Activated T-cell treated with anti-CD3 and anti-CD28 coated beads, Interleukin-2, amount 50 U/mL, for 72 hours (primary cell): Measurements from ENCODE around the gene FUT3. TPM values are rescaled to one million over a fixed set of nuclear protein-coding genes. Genes with fewer than 3 reads are reported as not detected.
"Not testable (repeated sequence)": the region's sequence is repeated elsewhere in the genome, so short reads cannot be mapped to it uniquely, and the experiment has no call there.

ENCODE experiments used
- ATAC-seq, 2 donors: fragments of 150-1000 bp; cut with Tn5 transposase; replicated peaks in 1 of 2; 2 replicates each; pipeline ENCODE4 v1.10.0; 2021; ENCODE audit warnings: moderate library complexity in 2 of 2, mild to moderate bottlenecking in 1 of 2
- DNase-seq, 2 donors: peaks; one replicate each; pipeline ENCODE4 v3.0.0; 2021 to 2022; ENCODE audit warnings: mixed read lengths in 1 of 2
- H3K27ac Mint-ChIP-seq: one replicate; pipeline ENCODE4 v1.8.0; 2022; ENCODE audit warnings: mild to moderate bottlenecking, moderate library complexity, mixed read lengths
- H3K27me3 Mint-ChIP-seq: one replicate; pipeline ENCODE4 v1.8.0; 2022; ENCODE audit warnings: low read depth, mixed read lengths
- H3K36me3 Mint-ChIP-seq, 2 donors: one replicate each; pipeline ENCODE4 v1.8.0; 2022; ENCODE audit warnings: mixed read lengths in 2 of 2, mild to moderate bottlenecking in 1 of 2; ENCODE audit not compliant: insufficient read depth in 2 of 2
- H3K4me1 Mint-ChIP-seq: one replicate; pipeline ENCODE4 v1.8.0; 2022; ENCODE audit warnings: low read depth, mixed read lengths
- H3K4me3 Mint-ChIP-seq, 2 donors: one replicate each; pipeline ENCODE4 v1.8.0; 2022; ENCODE audit warnings: mild to moderate bottlenecking in 2 of 2, mixed read lengths in 2 of 2, moderate library complexity in 2 of 2
- H3K9me3 Mint-ChIP-seq, 2 donors: one replicate each; pipeline ENCODE4 v1.8.0; 2022; ENCODE audit warnings: mixed read lengths in 2 of 2
- total RNA-seq, 2 donors: library from RNA; stranded (reverse); gene quantifications; one replicate each; pipeline ENCODE4 v1.2.3, GENCODE V29; 2022

The FUT3 gene
- total RNA-seq, 2 donors from 2014 or later: 1.7 to 3.6 TPM

- ATAC-seq (peak; percentile 62 to 65), DNase-seq (peak; percentile 30 to 42)
- Mint-ChIP-seq H3K36me3 (peaks cover 0 to 3% of the 10 kb centered on the region in 2 donors), H3K27ac (no peak overlapping the region), H3K9me3 (no peaks in the 10 kb centered on the region), H3K4me1 (no peaks in the 10 kb centered on the region), H3K27me3 (peaks cover 19% of the 10 kb centered on the region), H3K4me3 (no peak overlapping the region)
Measured at GRCh38 chr19:5891938-5892771, 40.9 kb upstream of the FUT3 start.

DNA sequence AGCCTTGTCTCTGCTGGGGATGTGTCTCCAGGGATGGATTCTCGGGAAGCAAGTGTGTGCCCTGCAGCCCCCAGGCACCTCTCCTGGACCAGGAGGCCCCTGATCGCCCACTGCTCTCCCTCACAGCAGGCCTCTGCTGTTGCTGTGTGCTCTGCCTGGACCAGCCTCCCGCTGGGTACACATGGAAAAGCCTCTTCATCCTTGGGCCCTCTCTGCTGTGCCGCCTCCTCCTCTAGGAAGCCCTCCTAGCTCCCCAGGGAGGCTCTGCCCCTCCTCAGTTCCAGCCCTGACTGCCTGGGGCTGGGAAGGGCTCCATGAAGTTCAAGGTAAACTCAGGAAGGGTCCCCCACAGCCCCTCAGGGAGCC, 40.3 kb upstream of the FUT3 start:
- no peak for DNase-seq
- Mint-ChIP-seq H3K27me3 (peaks cover 19% of the 10 kb centered on the region), H3K36me3 (peaks cover 0 to 3% of the 10 kb centered on the region in 2 donors), H3K9me3 (no peaks in the 10 kb centered on the region), H3K4me3 (no peak overlapping the region), H3K27ac (no peak overlapping the region), H3K4me1 (no peaks in the 10 kb centered on the region)
- no peak for ATAC-seq

GRCh38 chr19:5890099-5890498, 38.9 kb upstream of the FUT3 start:
- H3K9me3 Mint-ChIP-seq: no peaks in the 10 kb centered on the region
- H3K4me1 Mint-ChIP-seq: no peaks in the 10 kb centered on the region
- ATAC-seq (no peak), DNase-seq (no peak)
- H3K4me3 Mint-ChIP-seq: no peak overlapping the region
- peaks cover 24% of the 10 kb centered on the region for H3K27me3 Mint-ChIP-seq
- no peak overlapping the region for H3K27ac Mint-ChIP-seq
- H3K36me3 Mint-ChIP-seq: peaks cover 0 to 1% of the 10 kb centered on the region in 2 donors

DNA sequence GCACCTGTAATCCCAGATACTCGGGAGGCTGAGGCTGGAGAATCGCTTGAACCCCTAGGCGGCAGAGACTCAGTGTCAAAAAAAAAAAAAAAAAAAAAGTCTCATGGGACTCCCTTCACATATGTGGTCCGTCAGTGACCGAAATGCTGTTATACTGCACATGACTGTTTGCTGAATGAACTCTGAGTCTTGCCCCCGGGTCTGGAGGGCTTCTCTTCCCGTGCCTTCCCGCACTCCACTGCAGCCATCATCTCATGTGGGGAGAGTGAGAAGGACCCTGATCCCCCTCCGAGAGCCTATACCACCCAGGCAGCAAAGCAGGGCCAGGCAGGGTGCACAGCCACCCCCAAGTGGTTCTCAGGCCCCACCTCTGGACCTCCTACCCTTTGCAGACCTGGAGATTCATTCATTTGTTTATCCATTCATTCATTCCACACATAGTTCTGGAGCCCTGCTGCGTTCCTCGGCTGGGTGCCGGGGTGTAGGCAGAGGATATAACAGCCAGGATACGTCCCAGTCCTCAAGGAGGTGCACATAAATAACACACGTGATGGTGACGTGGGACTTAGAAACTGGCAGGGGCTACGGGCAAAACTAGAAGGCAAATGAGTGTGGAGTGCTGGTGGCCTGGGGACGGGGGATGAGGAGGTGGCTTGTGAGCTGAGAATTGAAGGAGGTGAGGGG, 38.2 kb upstream of the FUT3 start:
- peaks cover 0 to 1% of the 10 kb centered on the region in 2 donors for H3K36me3 Mint-ChIP-seq
- no peak overlapping the region for H3K4me3 Mint-ChIP-seq
- ATAC-seq (no peak), DNase-seq (no peak)
- H3K27me3 Mint-ChIP-seq: peaks cover 24% of the 10 kb centered on the region
- H3K9me3 Mint-ChIP-seq: no peaks in the 10 kb centered on the region
- no peaks in the 10 kb centered on the region for H3K4me1 Mint-ChIP-seq
- H3K27ac Mint-ChIP-seq: no peak overlapping the region

GRCh38 chr19:5884065-5884811, 33.0 kb upstream of the FUT3 start:
- not testable (repeated sequence) for ATAC-seq

DNA sequence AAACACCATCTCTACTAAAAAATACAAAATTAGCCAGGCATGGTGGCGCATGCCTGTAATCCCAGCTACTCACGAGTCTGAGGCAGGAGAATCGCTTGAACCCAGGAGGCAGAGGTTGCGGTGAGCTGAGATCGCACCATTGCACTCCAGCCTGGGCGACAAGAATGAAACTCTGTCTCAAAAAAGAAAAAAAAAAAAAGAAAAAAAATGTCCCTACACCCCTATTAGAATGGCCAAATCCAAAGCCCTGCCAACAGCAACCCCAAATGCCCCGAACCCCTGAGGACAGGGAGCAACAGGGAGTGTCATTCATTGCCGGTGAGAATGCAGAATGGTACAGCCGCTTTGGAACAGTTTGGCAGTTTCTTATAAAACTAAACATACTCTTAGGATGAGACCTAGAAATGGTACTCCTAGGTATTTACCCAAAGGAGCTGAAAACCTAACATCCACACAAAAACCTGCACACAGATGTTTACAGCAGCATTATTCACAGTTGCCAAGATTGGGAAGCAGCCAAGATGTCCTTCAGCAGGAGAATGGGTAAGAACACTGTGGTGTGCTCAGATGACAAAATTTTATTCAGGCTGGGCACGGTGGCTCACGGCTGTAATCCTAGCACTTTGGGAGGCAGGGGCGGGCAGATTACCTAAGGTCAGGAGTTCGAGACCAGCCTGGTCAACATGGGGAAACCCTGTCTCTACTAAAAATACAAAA, 32.1 kb upstream of the FUT3 start:
- ATAC-seq, H3K9me3 Mint-ChIP-seq, H3K27ac Mint-ChIP-seq, H3K4me1 Mint-ChIP-seq, H3K4me3 Mint-ChIP-seq, H3K36me3 Mint-ChIP-seq, DNase-seq: not testable (repeated sequence)
- H3K27me3 Mint-ChIP-seq: peaks cover 20% of the 10 kb centered on the region

More at GRCh38 chr19:5884065-5884811, 33.0 kb upstream of the FUT3 start:
- not testable (repeated sequence) for H3K4me3 Mint-ChIP-seq, H3K4me1 Mint-ChIP-seq, DNase-seq, H3K9me3 Mint-ChIP-seq, H3K27ac Mint-ChIP-seq, H3K36me3 Mint-ChIP-seq
- H3K27me3 Mint-ChIP-seq: peaks cover 19% of the 10 kb centered on the region

DNA sequence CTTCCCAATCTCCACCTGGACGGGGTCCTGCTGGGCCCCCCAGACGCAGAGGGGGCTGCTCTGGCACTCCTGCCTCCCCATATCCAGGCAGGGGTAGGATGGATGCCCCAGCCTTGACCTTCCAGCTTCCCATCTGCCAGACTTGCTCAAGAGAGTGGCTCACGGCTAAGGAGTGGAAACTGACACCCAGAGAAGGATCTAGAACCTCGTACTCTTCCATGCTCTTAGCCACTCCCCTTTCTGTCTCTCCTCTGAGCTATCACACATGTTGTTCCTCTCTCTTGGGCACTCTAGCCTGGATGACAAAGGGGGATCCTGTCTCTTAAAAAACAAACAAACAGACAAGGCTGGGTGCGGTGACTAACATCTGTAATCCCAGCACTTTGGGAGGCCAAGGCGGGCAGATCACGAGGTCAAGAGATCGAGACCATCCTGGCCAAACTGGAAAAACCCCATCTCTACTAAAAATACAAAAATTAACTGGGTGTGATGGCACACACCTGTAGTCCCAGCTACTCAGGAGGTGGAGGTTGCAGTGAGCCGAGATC, 31.2 kb upstream of the FUT3 start:
- no peak overlapping the region for H3K4me3 Mint-ChIP-seq
- H3K27ac Mint-ChIP-seq: no peak overlapping the region
- peaks cover 17% of the 10 kb centered on the region for H3K27me3 Mint-ChIP-seq
- H3K36me3 Mint-ChIP-seq: no peaks in the 10 kb centered on the region
- no peaks in the 10 kb centered on the region for H3K4me1 Mint-ChIP-seq
- ATAC-seq (no peak), DNase-seq (no peak)
- no peaks in the 10 kb centered on the region for H3K9me3 Mint-ChIP-seq

GRCh38 chr19:5881543-5882299, 30.5 kb upstream of the FUT3 start:
- Mint-ChIP-seq H3K27ac (no peak overlapping the region), H3K4me1 (no peaks in the 10 kb centered on the region), H3K36me3 (no peaks in the 10 kb centered on the region), H3K4me3 (no peak overlapping the region), H3K27me3 (peaks cover 18% of the 10 kb centered on the region), H3K9me3 (no peaks in the 10 kb centered on the region)
- ATAC-seq (no peak), DNase-seq (no peak)

GRCh38 chr19:5880604-5881078, 29.4 kb upstream of the FUT3 start:
- no peaks in the 10 kb centered on the region for H3K4me1 Mint-ChIP-seq
- H3K36me3 Mint-ChIP-seq: no peaks in the 10 kb centered on the region
- H3K9me3 Mint-ChIP-seq: no peaks in the 10 kb centered on the region
- H3K27ac Mint-ChIP-seq: no peak overlapping the region
- ATAC-seq (no peak), DNase-seq (no peak)
- H3K27me3 Mint-ChIP-seq: peaks cover 22% of the 10 kb centered on the region
- H3K4me3 Mint-ChIP-seq: no peak overlapping the region

DNA sequence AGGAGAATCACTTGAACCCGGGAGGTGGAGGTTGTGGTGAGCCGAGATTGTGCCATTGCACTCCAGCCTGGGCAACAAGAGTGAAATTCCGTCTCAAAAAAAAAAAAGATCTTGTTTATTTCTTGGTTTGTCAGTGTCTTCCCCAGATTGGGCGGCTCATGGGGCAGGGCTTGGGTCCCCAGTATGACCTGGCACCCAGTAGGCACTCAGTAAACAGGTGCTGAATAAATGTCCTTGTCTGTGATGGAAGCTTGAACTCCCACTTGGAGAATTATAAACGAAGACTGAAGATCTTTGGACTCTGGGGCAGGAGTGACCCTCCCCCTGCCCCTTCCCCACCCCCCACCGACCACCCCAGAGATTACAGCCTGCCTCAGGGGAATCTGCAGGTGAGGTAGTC, 28.9 kb upstream of the FUT3 start:
- no peak for ATAC-seq
- DNase-seq: no peak
- Mint-ChIP-seq H3K27me3 (peaks cover 18% of the 10 kb centered on the region), H3K36me3 (no peaks in the 10 kb centered on the region), H3K27ac (no peak overlapping the region), H3K4me3 (no peak overlapping the region), H3K4me1 (no peaks in the 10 kb centered on the region), H3K9me3 (no peaks in the 10 kb centered on the region)

DNA sequence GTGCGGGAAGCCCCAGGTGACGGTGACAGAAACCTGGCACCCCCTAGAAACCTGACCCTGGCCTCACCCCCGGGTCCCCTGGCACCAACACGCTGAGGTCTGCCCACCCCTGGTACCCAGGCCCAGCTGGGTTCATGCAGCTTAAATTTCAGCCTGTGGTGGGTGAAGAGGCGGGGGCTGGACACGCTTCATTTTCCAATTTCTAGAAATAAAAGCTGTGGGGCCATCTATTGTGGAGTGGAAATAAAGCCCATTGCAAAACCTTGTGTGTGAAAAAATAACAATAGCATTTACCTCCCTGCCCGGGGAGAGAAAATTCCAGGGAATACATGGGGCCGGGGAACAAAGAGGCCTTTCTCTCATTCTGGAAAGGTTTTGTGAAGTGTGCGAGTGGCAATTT, 26.6 kb upstream of the FUT3 start:
- Mint-ChIP-seq H3K27ac (no peak overlapping the region), H3K4me3 (no peak overlapping the region), H3K9me3 (no peaks in the 10 kb centered on the region), H3K27me3 (peaks cover 17% of the 10 kb centered on the region), H3K36me3 (no peaks in the 10 kb centered on the region), H3K4me1 (no peaks in the 10 kb centered on the region)
- DNase-seq (no peak), ATAC-seq (no peak)

DNA sequence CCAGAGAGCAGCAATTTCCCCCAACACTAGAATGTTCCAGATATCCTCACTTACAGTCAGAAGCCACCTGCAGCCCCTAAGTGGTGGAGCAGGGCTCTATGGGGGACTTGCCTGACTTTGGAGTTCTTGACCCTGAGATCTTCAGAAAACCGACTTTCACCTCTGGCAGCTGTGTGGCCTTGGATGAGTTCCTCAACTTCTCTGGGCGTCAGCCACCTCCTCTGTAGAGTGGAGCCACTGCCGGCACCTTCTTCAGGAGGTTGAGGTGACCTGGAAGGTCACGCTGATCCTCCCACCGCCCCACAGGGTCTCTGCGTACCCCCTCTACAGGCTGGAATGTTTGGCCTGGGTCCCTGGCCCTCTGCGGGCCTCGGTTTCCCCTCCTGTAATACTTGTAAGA, 26.2 kb upstream of the FUT3 start:
- ATAC-seq (no peak), DNase-seq (no peak)
- H3K9me3 Mint-ChIP-seq: no peaks in the 10 kb centered on the region
- no peak overlapping the region for H3K27ac Mint-ChIP-seq
- H3K4me3 Mint-ChIP-seq: no peak overlapping the region
- no peaks in the 10 kb centered on the region for H3K36me3 Mint-ChIP-seq
- H3K27me3 Mint-ChIP-seq: peaks cover 14% of the 10 kb centered on the region
- H3K4me1 Mint-ChIP-seq: no peaks in the 10 kb centered on the region
